ENCODE results near the gene DPM1.

DPM1 gene

GRCh38 chr20:50928469-50928868 lies 29.9 kb downstream of the DPM1 start:
- peaks cover 7% of the 10 kb centered on the region for H3K36me3 ChIP-seq (ENCODE audit: control insufficient read depth, insufficient read depth, low read length)
- no peak for DNase-seq (ENCODE audit: extremely low read depth, insufficient read length)

GRCh38 chr20:50926530-50926929 lies 31.8 kb downstream of the DPM1 start:
- H3K4me3 ChIP-seq (replicated peaks; ENCODE audit: low read depth, low read length) = no peak overlapping the region
- H3K27me3 ChIP-seq (replicated peaks; ENCODE audit: control insufficient read depth, insufficient read depth, low read length) = no peaks in the 10 kb centered on the region
- DNase-seq (ENCODE audit: extremely low read depth, insufficient read length) = no peak
- H3K36me3 ChIP-seq (ENCODE audit: control insufficient read depth, insufficient read depth, low read length) = peaks cover 9% of the 10 kb centered on the region
- no peak for TF ChIP-seq CTCF (IDR thresholded peaks at IDR 0.05; ENCODE audit: insufficient read depth, low read length, poor library complexity, severe bottlenecking)

More at GRCh38 chr20:50928469-50928868, 29.9 kb downstream of the DPM1 start:
- no peaks in the 10 kb centered on the region for H3K27me3 ChIP-seq (replicated peaks; ENCODE audit: control insufficient read depth, insufficient read depth, low read length)
- TF ChIP-seq CTCF (IDR thresholded peaks at IDR 0.05; ENCODE audit: insufficient read depth, low read length, poor library complexity, severe bottlenecking) = peak; percentile 34
- peak overlapping the region; percentile 85 for H3K4me3 ChIP-seq (replicated peaks; ENCODE audit: low read depth, low read length)

- peaks cover 11% of the 10 kb centered on the region for H3K36me3 ChIP-seq (ENCODE audit: control insufficient read depth, insufficient read depth, low read length)
- DNase-seq (ENCODE audit: extremely low read depth, insufficient read length) = no peak
- H3K4me3 ChIP-seq (replicated peaks; ENCODE audit: low read depth, low read length) = no peak overlapping the region
- no peaks in the 10 kb centered on the region for H3K27me3 ChIP-seq (replicated peaks; ENCODE audit: control insufficient read depth, insufficient read depth, low read length)
- no peak for TF ChIP-seq CTCF (IDR thresholded peaks at IDR 0.05; ENCODE audit: insufficient read depth, low read length, poor library complexity, severe bottlenecking)
These were observed 33.9 kb downstream of the DPM1 start for GRCh38 chr20:50924261-50924920.

- no peak for DNase-seq (ENCODE audit: extremely low read depth, insufficient read length)
- no peak for TF ChIP-seq CTCF (IDR thresholded peaks at IDR 0.05; ENCODE audit: insufficient read depth, low read length, poor library complexity, severe bottlenecking)
- no peak overlapping the region for H3K4me3 ChIP-seq (replicated peaks; ENCODE audit: low read depth, low read length)
- peaks cover 7% of the 10 kb centered on the region for H3K36me3 ChIP-seq (ENCODE audit: control insufficient read depth, insufficient read depth, low read length)
- H3K27me3 ChIP-seq (replicated peaks; ENCODE audit: control insufficient read depth, insufficient read depth, low read length) = no peaks in the 10 kb centered on the region
These were observed 36.4 kb downstream of the DPM1 start for GRCh38 chr20:50921803-50922501.

- TF ChIP-seq CTCF (IDR thresholded peaks at IDR 0.05; ENCODE audit: insufficient read depth, low read length, poor library complexity, severe bottlenecking) = no peak
- no peak for DNase-seq (ENCODE audit: extremely low read depth, insufficient read length)
- H3K27me3 ChIP-seq (replicated peaks; ENCODE audit: control insufficient read depth, insufficient read depth, low read length) = no peaks in the 10 kb centered on the region
- peaks cover 7% of the 10 kb centered on the region for H3K36me3 ChIP-seq (ENCODE audit: control insufficient read depth, insufficient read depth, low read length)
- H3K4me3 ChIP-seq (replicated peaks; ENCODE audit: low read depth, low read length) = no peak overlapping the region
These were observed 37.3 kb downstream of the DPM1 start for GRCh38 chr20:50920997-50921396.
